ENCODE measurements around the gene PLPP2.

The PLPP2 gene

DNA sequence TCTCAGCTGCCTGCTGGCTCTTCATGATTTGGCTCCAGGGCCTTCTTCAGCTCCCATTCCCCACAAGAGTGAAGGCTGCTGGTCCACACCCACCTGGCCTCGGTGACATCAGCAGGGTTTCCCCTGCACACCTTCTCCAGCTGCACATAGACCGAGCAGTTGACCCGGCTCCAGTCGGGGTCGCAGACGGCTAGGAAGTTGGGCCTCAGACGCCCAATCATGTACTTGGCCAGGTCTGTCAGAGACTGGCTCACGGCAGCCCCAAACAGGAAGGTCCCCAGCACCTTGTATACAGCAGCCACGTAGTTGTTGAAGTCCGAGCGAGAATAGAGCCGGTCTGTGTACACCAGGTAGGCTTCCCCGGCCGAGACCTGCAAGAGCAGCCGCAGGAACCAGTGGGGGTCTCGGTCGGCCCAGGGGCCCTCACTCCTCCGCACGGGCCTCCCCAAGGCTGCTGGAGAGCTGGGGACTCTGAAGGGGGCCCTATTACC lies 3.8 kb downstream of the PLPP2 start:
- Histone ChIP-seq H3K9me2 (ENCODE audit: low read depth, low read length) (no peaks in the 10 kb centered on the region), H3K9me3 (ENCODE audit: low read length) (no peaks in the 10 kb centered on the region), H3K79me2 (ENCODE audit: insufficient read depth, low read length) (no peaks in the 10 kb centered on the region), H3K27me3 (ENCODE audit: insufficient read depth, low read length) (no peaks in the 10 kb centered on the region), H4K20me1 (ENCODE audit: insufficient read depth, low read length) (no peaks in the 10 kb centered on the region), H2AFZ (ENCODE audit: low read length) (no peak overlapping the region), H3K4me2 (ENCODE audit: low read length) (no peak overlapping the region), H3K9ac (ENCODE audit: low read length) (no peak overlapping the region), H3K27ac (ENCODE audit: low read depth, low read length, poor library complexity, severe bottlenecking) (no peak overlapping the region), H3K4me1 (ENCODE audit: insufficient read depth, low read length, severe bottlenecking) (no peaks in the 10 kb centered on the region), H3K4me3 (ENCODE audit: low read depth, low read length, poor library complexity, severe bottlenecking) (no peak overlapping the region), H3F3A (ENCODE audit: insufficient read depth, low read length) (no peaks in the 10 kb centered on the region), H3K36me3 (ENCODE audit: insufficient read depth, low read length) (no peaks in the 10 kb centered on the region)
- no peak for TF ChIP-seq EZH2 (IDR thresholded peaks at IDR 0.05; ENCODE audit: borderline replicate concordance, low read length)
- TF ChIP-seq, protein P1, sequence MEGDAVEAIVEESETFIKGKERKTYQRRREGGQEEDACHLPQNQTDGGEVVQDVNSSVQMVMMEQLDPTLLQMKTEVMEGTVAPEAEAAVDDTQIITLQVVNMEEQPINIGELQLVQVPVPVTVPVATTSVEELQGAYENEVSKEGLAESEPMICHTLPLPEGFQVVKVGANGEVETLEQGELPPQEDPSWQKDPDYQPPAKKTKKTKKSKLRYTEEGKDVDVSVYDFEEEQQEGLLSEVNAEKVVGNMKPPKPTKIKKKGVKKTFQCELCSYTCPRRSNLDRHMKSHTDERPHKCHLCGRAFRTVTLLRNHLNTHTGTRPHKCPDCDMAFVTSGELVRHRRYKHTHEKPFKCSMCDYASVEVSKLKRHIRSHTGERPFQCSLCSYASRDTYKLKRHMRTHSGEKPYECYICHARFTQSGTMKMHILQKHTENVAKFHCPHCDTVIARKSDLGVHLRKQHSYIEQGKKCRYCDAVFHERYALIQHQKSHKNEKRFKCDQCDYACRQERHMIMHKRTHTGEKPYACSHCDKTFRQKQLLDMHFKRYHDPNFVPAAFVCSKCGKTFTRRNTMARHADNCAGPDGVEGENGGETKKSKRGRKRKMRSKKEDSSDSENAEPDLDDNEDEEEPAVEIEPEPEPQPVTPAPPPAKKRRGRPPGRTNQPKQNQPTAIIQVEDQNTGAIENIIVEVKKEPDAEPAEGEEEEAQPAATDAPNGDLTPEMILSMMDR (IDR thresholded peaks at IDR 0.05; ENCODE audit: low read length), result no peak

DNA sequence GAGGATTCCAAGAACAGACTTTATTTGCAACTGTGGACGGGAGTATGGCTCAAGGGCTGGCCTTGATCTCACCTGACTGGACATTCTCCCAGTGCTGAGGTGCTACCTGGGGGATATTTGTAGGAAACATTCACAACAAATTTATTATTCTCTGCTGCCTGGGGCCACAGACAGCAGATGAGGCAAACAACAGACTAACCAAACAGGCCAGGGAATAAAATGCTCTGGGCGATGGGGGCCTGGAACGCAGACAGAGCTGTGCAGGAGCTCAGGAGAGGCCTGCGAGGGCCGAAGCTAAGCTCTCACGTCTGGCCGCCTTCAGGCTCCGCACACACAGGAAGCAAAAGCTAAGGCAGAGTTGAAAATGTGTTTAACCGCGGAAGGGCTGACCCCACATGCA lies 7.8 kb downstream of the PLPP2 start:
- Histone ChIP-seq H3K36me3 (ENCODE audit: insufficient read depth, low read length) (no peaks in the 10 kb centered on the region), H3K4me3 (ENCODE audit: low read depth, low read length, poor library complexity, severe bottlenecking) (no peak overlapping the region)

DNA sequence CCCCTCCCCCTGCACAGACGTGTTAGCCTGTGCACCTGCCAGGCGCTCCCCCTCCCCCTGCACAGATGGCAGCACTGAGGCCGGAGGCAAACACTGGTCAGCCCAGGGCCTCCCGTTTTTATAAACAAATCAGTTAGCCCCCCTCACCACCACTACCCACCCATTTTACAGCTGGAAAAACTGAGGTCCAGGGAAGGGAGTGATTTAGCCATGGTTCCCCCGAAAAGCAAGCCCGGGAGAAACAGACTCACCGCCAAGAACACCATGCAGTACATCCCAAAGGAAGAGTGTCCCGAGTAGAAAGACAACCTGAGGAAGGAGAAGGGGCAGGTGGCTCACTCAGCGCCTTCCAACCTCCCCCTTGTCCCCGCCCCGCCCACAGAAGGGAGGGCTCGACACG lies 8.7 kb downstream of the PLPP2 start:
- Histone ChIP-seq H3K9ac (ENCODE audit: low read length) (no peak overlapping the region), H3K9me2 (ENCODE audit: low read depth, low read length) (no peaks in the 10 kb centered on the region), H2AFZ (ENCODE audit: low read length) (no peak overlapping the region), H3K9me3 (ENCODE audit: low read length) (no peaks in the 10 kb centered on the region), H3F3A (ENCODE audit: insufficient read depth, low read length) (no peaks in the 10 kb centered on the region), H3K4me3 (ENCODE audit: low read depth, low read length, poor library complexity, severe bottlenecking) (no peak overlapping the region), H4K20me1 (ENCODE audit: insufficient read depth, low read length) (no peaks in the 10 kb centered on the region), H3K36me3 (ENCODE audit: insufficient read depth, low read length) (no peaks in the 10 kb centered on the region), H3K27me3 (ENCODE audit: insufficient read depth, low read length) (no peaks in the 10 kb centered on the region; the same call in 1 of the 2 replicates), H3K4me2 (ENCODE audit: low read length) (no peak overlapping the region), H3K4me1 (ENCODE audit: insufficient read depth, low read length, severe bottlenecking) (no peaks in the 10 kb centered on the region), H3K79me2 (ENCODE audit: insufficient read depth, low read length) (no peaks in the 10 kb centered on the region), H3K27ac (ENCODE audit: low read depth, low read length, poor library complexity, severe bottlenecking) (no peak overlapping the region)
- no peak for TF ChIP-seq EZH2 (IDR thresholded peaks at IDR 0.05; ENCODE audit: borderline replicate concordance, low read length)
- TF ChIP-seq, protein P1 (IDR thresholded peaks at IDR 0.05; ENCODE audit: low read length), result no peak

More for the DNA sequence above, 7.8 kb downstream of the PLPP2 start:
- TF ChIP-seq EZH2 (IDR thresholded peaks at IDR 0.05; ENCODE audit: borderline replicate concordance, low read length), result no peak
- TF ChIP-seq, protein P1 (IDR thresholded peaks at IDR 0.05; ENCODE audit: low read length), result no peak
- no peak overlapping the region for H3K9ac ChIP-seq (ENCODE audit: low read length)
- no peaks in the 10 kb centered on the region for H3K27me3 ChIP-seq (ENCODE audit: insufficient read depth, low read length)
- H3K79me2 ChIP-seq (ENCODE audit: insufficient read depth, low read length), result no peaks in the 10 kb centered on the region
- H2AFZ ChIP-seq (ENCODE audit: low read length), result no peak overlapping the region
- H4K20me1 ChIP-seq (ENCODE audit: insufficient read depth, low read length), result no peaks in the 10 kb centered on the region
- H3K9me3 ChIP-seq (ENCODE audit: low read length), result no peaks in the 10 kb centered on the region
- no peaks in the 10 kb centered on the region for H3K4me1 ChIP-seq (ENCODE audit: insufficient read depth, low read length, severe bottlenecking)
- H3K27ac ChIP-seq (ENCODE audit: low read depth, low read length, poor library complexity, severe bottlenecking), result no peak overlapping the region
- no peaks in the 10 kb centered on the region for H3K9me2 ChIP-seq (ENCODE audit: low read depth, low read length)
- no peaks in the 10 kb centered on the region for H3F3A ChIP-seq (ENCODE audit: insufficient read depth, low read length)
- no peak overlapping the region for H3K4me2 ChIP-seq (ENCODE audit: low read length)

Measured in OCI-LY1 (cell line).